Activated CD8-positive, alpha-beta T cell treated with anti-CD3 and anti-CD28 coated beads for 36 hours (primary cell): ENCODE measurements around the gene SUMF2. TPM values are rescaled to one million over a fixed set of nuclear protein-coding genes. Genes with fewer than 3 reads are reported as not detected.

Experiments
- ATAC-seq: fragments of 200-7000 bp; cut with Tn5 transposase; one replicate; pipeline ENCODE4 v1.10.0; 2021; ENCODE audit warnings: mild to moderate bottlenecking, moderate library complexity
- CTCF ChIA-PET: fragments of 350-600 bp; sonication (Branson Sonifier 250); formaldehyde crosslinking; loops from one replicate; lab custom pipeline; 2021; ENCODE audit warnings: antibody characterized with exemption; lab: Charles Lee
- POLR2A ChIA-PET: fragments of 350-600 bp; sonication (Branson Sonifier 250); formaldehyde crosslinking; loops from one replicate; lab custom pipeline; 2021; ENCODE audit warnings: antibody characterized with exemption; lab: Charles Lee
- DNase-seq: peaks from one replicate; pipeline ENCODE4 v3.0.0-alpha.2; 2020
- H3K27ac Mint-ChIP-seq: one replicate; pipeline ENCODE4 v1.8.0; 2021; ENCODE audit warnings: mild to moderate bottlenecking, mixed read lengths
- H3K27me3 Mint-ChIP-seq: one replicate; pipeline ENCODE4 v1.8.0; 2021; ENCODE audit warnings: mixed read lengths
- H3K36me3 Mint-ChIP-seq: one replicate; pipeline ENCODE4 v1.8.0; 2021; ENCODE audit warnings: low read depth, mixed read lengths
- H3K4me1 Mint-ChIP-seq: one replicate; pipeline ENCODE4 v1.8.0; 2021; ENCODE audit warnings: low read depth, mixed read lengths
- H3K4me3 Mint-ChIP-seq: one replicate; pipeline ENCODE4 v1.8.0; 2021; ENCODE audit warnings: mild to moderate bottlenecking, moderate library complexity, mixed read lengths
- H3K9me3 Mint-ChIP-seq: one replicate; pipeline ENCODE4 v1.8.0; 2021; ENCODE audit warnings: mixed read lengths
- CTCF ChIP-seq: fragments of 200-600 bp; IDR thresholded peaks from one replicate; pipeline ENCODE4 v1.8.0; 2022; ENCODE audit warnings: antibody characterized with exemption, mild to moderate bottlenecking
- intact Hi-C: fragments of 100-400 bp; cut with micrococcal nuclease; formaldehyde crosslinking; loops from one replicate; pipeline ENCODE4 v1.10.0; 2022
- total RNA-seq, 2 experiments: library from RNA; stranded (reverse); gene quantifications; one replicate each; pipeline ENCODE4 v1.2.3, GENCODE V29; 2021

The SUMF2 gene
- total RNA-seq, 2 experiments from 2014 or later = 140 to 141 TPM

- H3K4me3 Mint-ChIP-seq = peak overlapping the region; percentile 94
- CTCF ChIA-PET = interaction anchor here (0.7 to 1.5 kb wide), 5 partner anchors 12 to 52 kb away, joined by 3 to 7 read pairs (median 4); partner anchors contain the start of gene SUMF2
- peaks cover 41% of the 10 kb centered on the region for H3K36me3 Mint-ChIP-seq
- ATAC-seq = no peak
- no peaks in the 10 kb centered on the region for H3K9me3 Mint-ChIP-seq
- peak overlapping the region; percentile 94 for H3K27ac Mint-ChIP-seq
- no peak for DNase-seq
- intact Hi-C loops = loop anchor here (1.0 to 5.0 kb wide), 2 partner anchors 13 to 56 kb away; partner anchors contain the start of genes CHCHD2 and SUMF2
- POLR2A ChIA-PET = interaction anchor here (0.7 to 1.9 kb wide), 7 partner anchors 10 to 38 kb away, joined by 3 to 18 read pairs (median 7); partner anchors contain the start of gene SUMF2
- H3K27me3 Mint-ChIP-seq = no peaks in the 10 kb centered on the region
- peaks cover 43% of the 10 kb centered on the region for H3K4me1 Mint-ChIP-seq
- no peak for TF ChIP-seq CTCF
Observed at GRCh38 chr7:56051053-56051338, 13.1 kb upstream of the SUMF2 start.

DNA sequence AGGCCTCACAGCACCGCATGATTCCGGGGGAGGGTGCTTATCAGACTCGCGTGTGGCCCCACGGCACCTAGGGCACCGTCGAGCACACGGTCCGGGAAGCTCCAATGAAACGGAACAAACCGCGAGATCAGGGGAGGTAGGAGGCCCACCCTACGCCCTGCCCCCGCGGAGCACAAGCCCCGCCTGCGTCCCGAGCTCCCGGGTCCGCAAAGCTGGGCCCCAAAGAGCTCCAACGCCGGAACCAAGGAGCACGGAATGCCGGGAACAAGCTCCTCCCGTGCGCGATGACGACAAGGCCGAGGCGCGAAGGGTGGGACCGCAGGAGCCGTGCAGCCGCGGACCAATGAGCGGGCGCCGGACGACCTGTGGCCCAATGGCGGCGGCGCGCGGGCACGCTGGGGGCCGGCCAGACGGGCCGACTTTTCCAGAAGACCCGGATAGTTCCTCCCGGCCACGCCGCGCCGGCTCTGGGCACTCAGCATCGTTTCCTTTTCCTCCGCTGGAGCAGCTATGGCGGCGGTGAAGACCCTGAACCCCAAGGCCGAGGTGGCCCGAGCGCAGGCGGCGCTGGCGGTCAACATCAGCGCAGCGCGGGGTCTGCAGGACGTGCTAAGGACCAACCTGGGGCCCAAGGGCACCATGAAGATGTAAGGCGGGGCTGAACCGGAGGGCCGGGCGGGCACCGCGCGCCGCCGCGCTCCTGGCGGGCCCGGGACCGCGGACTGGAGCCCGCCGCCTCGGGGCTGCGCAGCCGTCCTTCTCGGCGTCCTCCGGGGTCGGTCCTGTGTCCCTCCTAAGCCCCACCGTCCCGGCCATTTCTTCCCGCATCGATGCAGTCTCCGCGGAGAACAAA, 12.5 kb upstream of the SUMF2 start, which contains the start of the genes CCT6A and PSPH:
CCT6A (plus strand) TSS at position 427 of the 853 bp plus-strand sequence; CDS start at position 511, 84 bp downstream.
PSPH (minus strand) TSS at position 106 of the 853 bp plus-strand sequence. CDS start 30,232 bp downstream, outside the sequence.
- peaks cover 44% of the 10 kb centered on the region for H3K36me3 Mint-ChIP-seq
- ChIA-PET CTCF (interaction anchor here (0.6 to 1.5 kb wide), 6 partner anchors 10 to 52 kb away, joined by 3 to 7 read pairs (median 4); partner anchors contain the start of gene SUMF2), POLR2A (interaction anchor here (0.7 to 1.9 kb wide), 7 partner anchors 9 to 37 kb away, joined by 3 to 18 read pairs (median 7); partner anchors contain the start of gene SUMF2)
- H3K4me3 Mint-ChIP-seq = peak within 1 kb of the TSS; percentile 94
- intact Hi-C loops = loop anchor here (1.0 to 5.0 kb wide), 2 partner anchors 13 to 56 kb away; partner anchors contain the start of genes CHCHD2 and SUMF2
- TF ChIP-seq CTCF = no peak
- no peaks in the 10 kb centered on the region for H3K9me3 Mint-ChIP-seq
- H3K27me3 Mint-ChIP-seq = no peaks in the 10 kb centered on the region
- H3K27ac Mint-ChIP-seq = peak within 1 kb of the TSS; percentile 94
- ATAC-seq (peak; percentile 92), DNase-seq (peak; percentile 94)
- peaks cover 46% of the 10 kb centered on the region for H3K4me1 Mint-ChIP-seq

DNA sequence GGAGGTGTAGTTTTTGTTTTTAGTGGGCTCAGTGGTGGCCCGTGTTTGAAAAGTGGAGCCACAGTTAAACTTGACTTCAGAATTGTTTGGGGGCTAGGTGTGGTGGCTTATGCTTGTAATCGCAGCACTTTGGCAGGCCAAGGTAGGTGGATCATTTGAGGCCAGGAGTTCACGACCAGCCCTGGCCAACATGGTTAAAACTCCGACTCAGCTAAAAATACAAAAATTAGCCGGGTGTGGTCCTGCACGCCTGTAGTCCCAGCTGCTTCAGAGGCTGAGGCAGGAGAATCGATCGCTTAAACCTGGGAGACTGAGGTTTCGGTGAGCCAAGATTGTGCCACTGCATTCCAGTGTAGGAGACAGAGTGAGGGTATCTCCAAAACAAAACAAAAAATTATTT, 10.7 kb upstream of the SUMF2 start:
- intact Hi-C loops = loop anchor here (5.0 kb wide), 1 partner anchor 54 kb away; the partner anchor contains the start of gene CHCHD2
- POLR2A ChIA-PET = interaction anchor here (2.0 kb wide), 2 partner anchors 9 to 11 kb away, joined by 7 to 9 read pairs; partner anchors contain the start of gene SUMF2
- Mint-ChIP-seq H3K9me3 (no peaks in the 10 kb centered on the region), H3K36me3 (peaks cover 55% of the 10 kb centered on the region), H3K4me1 (peaks cover 50% of the 10 kb centered on the region), H3K27me3 (no peaks in the 10 kb centered on the region), H3K4me3 (peak overlapping the region; percentile 94), H3K27ac (peak overlapping the region; percentile 55)
- ATAC-seq (no peak), DNase-seq (no peak)
- TF ChIP-seq CTCF = no peak
- CTCF ChIA-PET = interaction anchor here (0.8 to 2.5 kb wide), 3 partner anchors 10 to 20 kb away, joined by 5 to 16 read pairs (median 5); no protein-coding TSS in a partner anchor

GRCh38 chr7:56053993-56054392, 10.1 kb upstream of the SUMF2 start:
- Mint-ChIP-seq H3K27ac (peak overlapping the region; percentile 76), H3K36me3 (peaks cover 60% of the 10 kb centered on the region), H3K4me1 (peaks cover 52% of the 10 kb centered on the region), H3K27me3 (no peaks in the 10 kb centered on the region), H3K4me3 (peak overlapping the region; percentile 58), H3K9me3 (no peaks in the 10 kb centered on the region)
- intact Hi-C loops = loop anchor here (5.0 kb wide), 1 partner anchor 53 kb away; the partner anchor contains the start of gene CHCHD2
- ChIA-PET CTCF (interaction anchor here (0.8 to 2.5 kb wide), 4 partner anchors 9 to 49 kb away, joined by 5 to 16 read pairs (median 5); no protein-coding TSS in a partner anchor), POLR2A (interaction anchor here (2.0 kb wide), 2 partner anchors 9 to 10 kb away, joined by 7 to 9 read pairs; partner anchors contain the start of gene SUMF2)
- TF ChIP-seq CTCF = no peak
- ATAC-seq = no peak
- DNase-seq = no peak
